ENCODE measurements around the gene GRID1.
"Not testable (repeated sequence)": the region's sequence is repeated elsewhere in the genome, so short reads cannot be mapped to it uniquely, and the experiment has no call there.

DNA sequence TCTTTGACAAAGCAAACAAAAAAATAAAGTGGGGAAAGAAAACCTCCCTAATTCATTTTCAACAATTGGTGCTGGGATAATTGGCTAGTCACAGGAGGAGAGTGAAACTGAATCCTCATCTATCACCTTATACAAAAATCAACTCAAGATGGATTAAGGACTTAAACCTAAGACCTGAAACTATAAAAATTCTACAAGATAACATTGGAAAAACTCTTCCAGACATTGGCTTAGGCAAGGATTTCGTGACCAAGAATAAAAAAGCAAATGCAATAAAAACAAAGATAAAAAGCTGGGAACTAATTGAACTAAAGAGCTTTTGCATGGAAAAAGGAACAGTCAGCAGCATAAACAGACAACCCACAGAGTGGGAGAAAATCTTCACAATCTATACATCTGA lies 271.5 kb downstream of the GRID1 start:
- not testable (repeated sequence) for TF ChIP-seq POLR2A, CTCF (IDR thresholded peaks at IDR 0.05)
